ENCODE measurements around the gene ASXL1.

Gene ASXL1

GRCh38 chr20:32452776-32453466 lies 94.8 kb downstream of the ASXL1 start:
- no peak for TF ChIP-seq POLR2AphosphoS5 (IDR thresholded peaks at IDR 0.05; ENCODE audit: low read depth, low read length)
- TF ChIP-seq TAF1 (IDR thresholded peaks at IDR 0.05; ENCODE audit: borderline replicate concordance, insufficient read depth, low read length): no peak
- no peak for TF ChIP-seq FOXP2 (optimal IDR thresholded peaks at IDR 0.05; ENCODE audit: borderline replicate concordance, extremely low read depth, extremely low read length, insufficient read depth)
- TF ChIP-seq REST (IDR thresholded peaks at IDR 0.05; ENCODE audit: insufficient read depth in 1 of 2, low read depth in 2 of 2, low read length in 2 of 2): no peak
- TF ChIP-seq SIN3A (IDR thresholded peaks at IDR 0.05; ENCODE audit: borderline replicate concordance, insufficient read depth, low read length): no peak

GRCh38 chr20:32453467-32454163 lies 95.5 kb downstream of the ASXL1 start:
- TF ChIP-seq TAF1 (IDR thresholded peaks at IDR 0.05; ENCODE audit: borderline replicate concordance, insufficient read depth, low read length): no peak
- TF ChIP-seq FOXP2 (optimal IDR thresholded peaks at IDR 0.05; ENCODE audit: borderline replicate concordance, extremely low read depth, extremely low read length, insufficient read depth): no peak
- no peak for TF ChIP-seq REST (IDR thresholded peaks at IDR 0.05; ENCODE audit: insufficient read depth in 1 of 2, low read depth in 2 of 2, low read length in 2 of 2)
- TF ChIP-seq SIN3A (IDR thresholded peaks at IDR 0.05; ENCODE audit: borderline replicate concordance, insufficient read depth, low read length): no peak
- TF ChIP-seq POLR2AphosphoS5 (IDR thresholded peaks at IDR 0.05; ENCODE audit: low read depth, low read length): no peak

- TF ChIP-seq FOXP2 (optimal IDR thresholded peaks at IDR 0.05; ENCODE audit: borderline replicate concordance, extremely low read depth, extremely low read length, insufficient read depth) (no peak), REST (IDR thresholded peaks at IDR 0.05; ENCODE audit: insufficient read depth in 1 of 2, low read depth in 2 of 2, low read length in 2 of 2) (no peak), TAF1 (IDR thresholded peaks at IDR 0.05; ENCODE audit: borderline replicate concordance, insufficient read depth, low read length) (no peak), SIN3A (IDR thresholded peaks at IDR 0.05; ENCODE audit: borderline replicate concordance, insufficient read depth, low read length) (no peak), POLR2AphosphoS5 (IDR thresholded peaks at IDR 0.05; ENCODE audit: low read depth, low read length) (no peak)
These were observed 96.3 kb downstream of the ASXL1 start for GRCh38 chr20:32454164-32455145.

GRCh38 chr20:32455171-32455900 lies 97.2 kb downstream of the ASXL1 start:
- TF ChIP-seq SIN3A (IDR thresholded peaks at IDR 0.05; ENCODE audit: borderline replicate concordance, insufficient read depth, low read length) (no peak), POLR2AphosphoS5 (IDR thresholded peaks at IDR 0.05; ENCODE audit: low read depth, low read length) (no peak), FOXP2 (optimal IDR thresholded peaks at IDR 0.05; ENCODE audit: borderline replicate concordance, extremely low read depth, extremely low read length, insufficient read depth) (no peak), TAF1 (IDR thresholded peaks at IDR 0.05; ENCODE audit: borderline replicate concordance, insufficient read depth, low read length) (no peak), REST (IDR thresholded peaks at IDR 0.05; ENCODE audit: insufficient read depth in 1 of 2, low read depth in 2 of 2, low read length in 2 of 2) (no peak)

Measured in PFSK-1 (cell line).